ENCODE results near the gene RELB. TPM values are rescaled to one million over a fixed set of nuclear protein-coding genes. Genes with fewer than 3 reads are reported as not detected.
"Not testable (repeated sequence)": the region's sequence is repeated elsewhere in the genome, so short reads cannot be mapped to it uniquely, and the experiment has no call there.

Gene RELB
- total RNA-seq, 4 donors from 2014 or later = 8.4 to 21.5 (median 12.9) TPM

GRCh38 chr19:44993526-44993925, 7.7 kb upstream of the RELB start:
- in situ Hi-C loops (cut with MboI; ENCODE audit: low sequenced_read_pairs in 4 of 4) (no loop called here), intact Hi-C loops (cut with DNase I; ENCODE audit: low total_unique reads) (no loop called here)
- no peak for ATAC-seq
- Histone ChIP-seq H3K27ac (no peak overlapping the region), H3K9me3 (no peaks in the 10 kb centered on the region), H3K27me3 (no peaks in the 10 kb centered on the region), H3K4me3 (no peak overlapping the region), H3K4me1 (no peaks in the 10 kb centered on the region), H3K36me3 (peaks cover 0 to 40% of the 10 kb centered on the region in 2 donors)
- TF ChIP-seq CTCF (IDR thresholded peaks at IDR 0.05 in 4 of 5, conservative IDR thresholded peaks at IDR 0.05 in 1 of 5) = no peak
- TF ChIP-seq POLR2A (IDR thresholded peaks at IDR 0.05) = no peak
- DNase-seq = no peak

GRCh38 chr19:44993926-44994537, 7.2 kb upstream of the RELB start:
- H3K4me3 ChIP-seq = no peak overlapping the region
- no peaks in the 10 kb centered on the region for H3K4me1 ChIP-seq
- TF ChIP-seq CTCF (IDR thresholded peaks at IDR 0.05 in 4 of 5, conservative IDR thresholded peaks at IDR 0.05 in 1 of 5) (no peak), POLR2A (IDR thresholded peaks at IDR 0.05) (no peak)
- ATAC-seq (peak in 1 of 2 donors; percentile 44), DNase-seq (peak in 1 of 2 donors; percentile 28)
- no peak overlapping the region for H3K27ac ChIP-seq
- in situ Hi-C loops (cut with MboI; ENCODE audit: low sequenced_read_pairs in 4 of 4) (no loop called here), intact Hi-C loops (cut with DNase I; ENCODE audit: low total_unique reads) (no loop called here)
- no peaks in the 10 kb centered on the region for H3K27me3 ChIP-seq
- H3K9me3 ChIP-seq = no peaks in the 10 kb centered on the region
- peaks cover 0 to 39% of the 10 kb centered on the region in 2 donors for H3K36me3 ChIP-seq

- H3K4me3 ChIP-seq = no peak overlapping the region
- no peak overlapping the region for H3K27ac ChIP-seq
- TF ChIP-seq CTCF (IDR thresholded peaks at IDR 0.05 in 4 of 5, conservative IDR thresholded peaks at IDR 0.05 in 1 of 5) (no peak), POLR2A (IDR thresholded peaks at IDR 0.05) (no peak)
- H3K27me3 ChIP-seq = no peaks in the 10 kb centered on the region
- in situ Hi-C loops (cut with MboI; ENCODE audit: low sequenced_read_pairs in 4 of 4) = no loop called here
- no peak for ATAC-seq
- peaks cover 0 to under 1% of the 10 kb centered on the region in 2 donors for H3K36me3 ChIP-seq
- H3K9me3 ChIP-seq = no peaks in the 10 kb centered on the region
- no peak for DNase-seq
- intact Hi-C loops (cut with DNase I; ENCODE audit: low total_unique reads) = no loop called here
- peaks cover 0 to 8% of the 10 kb centered on the region in 2 donors for H3K4me1 ChIP-seq
These were observed 3.2 kb upstream of the RELB start for GRCh38 chr19:44998025-44998424.

GRCh38 chr19:44999131-44999925, 1.9 kb upstream of the RELB start:
- H3K4me3 ChIP-seq; H3K27me3 ChIP-seq; in situ Hi-C loops (cut with MboI; ENCODE audit: low sequenced_read_pairs in 4 of 4); ATAC-seq; DNase-seq; intact Hi-C loops (cut with DNase I; ENCODE audit: low total_unique reads); H3K4me1 ChIP-seq; H3K27ac ChIP-seq; H3K9me3 ChIP-seq; H3K36me3 ChIP-seq: not testable (repeated sequence)

- H3K27ac ChIP-seq = peak overlapping the region; percentile 52 to 100 (median 62)
- H3K36me3 ChIP-seq; DNase-seq; in situ Hi-C loops (cut with MboI; ENCODE audit: low sequenced_read_pairs in 4 of 4); H3K9me3 ChIP-seq; H3K27me3 ChIP-seq; H3K4me1 ChIP-seq; ATAC-seq: not testable (repeated sequence)
- peak overlapping the region; percentile 32 to 89 (median 52) for H3K4me3 ChIP-seq
- intact Hi-C loops (cut with DNase I; ENCODE audit: low total_unique reads) = loop anchor here (2.0 to 5.0 kb wide), 3 partner anchors 38 to 153 kb away; partner anchors contain the start of genes CLASRP, CLPTM1 and NECTIN2
These were observed 599 bp upstream of the RELB start for GRCh38 chr19:45000665-45001064.

Measured in gastrocnemius medialis (tissue), 4 donors.